Activated naive CD4-positive, alpha-beta T cell (primary cell): Measurements from ENCODE around the gene PRM3.

Experiments
- DNase-seq, 4 experiments: peaks; one replicate each; lab custom pipeline; 2025; lab: John Stamatoyannopoulos, UW

The PRM3 gene

GRCh38 chr16:11258553-11259492 lies 14.6 kb downstream of the PRM3 start:
- no peak for DNase-seq

- DNase-seq: peak in 3 of 4 experiments; percentile 12 to 29 (median 22)
Measured at GRCh38 chr16:11257131-11257938, 16.1 kb downstream of the PRM3 start.

- DNase-seq: no peak
Measured at GRCh38 chr16:11256661-11257130, 16.7 kb downstream of the PRM3 start.

GRCh38 chr16:11255737-11256660 lies 17.4 kb downstream of the PRM3 start, which contains the start of gene SOCS1:
TSS of gene SOCS1 (minus strand) at chr16:11256204. CDS start at chr16:11255478, 726 bp downstream.
- peak; percentile 77 to 89 (median 78) for DNase-seq

- DNase-seq: peak; percentile 35 to 64 (median 50)
Measured at GRCh38 chr16:11254913-11255736, 18.3 kb downstream of the PRM3 start.

- DNase-seq: peak in 1 of 4 experiments; percentile 42
Measured at GRCh38 chr16:11253995-11254912, 19.2 kb downstream of the PRM3 start.

- no peak for DNase-seq
Measured at GRCh38 chr16:11253009-11253994, 20.1 kb downstream of the PRM3 start.

GRCh38 chr16:11252482-11252931 lies 20.9 kb downstream of the PRM3 start:
- no peak for DNase-seq

GRCh38 chr16:11251525-11252481 lies 21.6 kb downstream of the PRM3 start:
- DNase-seq: peak; percentile 34 to 76 (median 52)

- no peak for DNase-seq
Measured at GRCh38 chr16:11250786-11251524, 22.5 kb downstream of the PRM3 start.

GRCh38 chr16:11250091-11250785 lies 23.2 kb downstream of the PRM3 start:
- DNase-seq: no peak

GRCh38 chr16:11249233-11250061 lies 24.0 kb downstream of the PRM3 start:
- no peak for DNase-seq

- DNase-seq: no peak
Measured at GRCh38 chr16:11248133-11248532, 25.3 kb downstream of the PRM3 start.

- no peak for DNase-seq
Measured at GRCh38 chr16:11245988-11246387, 27.4 kb downstream of the PRM3 start.
